Measurements from ENCODE around the gene SLC1A5. TPM values are rescaled to one million over a fixed set of nuclear protein-coding genes. Genes with fewer than 3 reads are reported as not detected.

Gene SLC1A5
- polyA plus RNA-seq, 2 of the 4 experiments (the other 2 are of a cell fraction), result 184 to 302 TPM

- TF ChIP-seq USF2 (IDR thresholded peaks at IDR 0.05), result no peak
- no peak for TF ChIP-seq E2F6 (IDR thresholded peaks at IDR 0.05; ENCODE audit: borderline replicate concordance, low read depth)
- no peak for TF ChIP-seq PBX3 (IDR thresholded peaks at IDR 0.05)
- TF ChIP-seq NFE2L2 (conservative IDR thresholded peaks at IDR 0.05; ENCODE audit: low read length), result no peak
- no peak for TF ChIP-seq EHMT2 (IDR thresholded peaks at IDR 0.05; ENCODE audit: low read depth)
- peak; percentile 77; the same call in 1 of the 2 replicates for TF ChIP-seq KDM1A (IDR thresholded peaks at IDR 0.05; ENCODE audit: low read depth)
- TF ChIP-seq RNF2 (IDR thresholded peaks at IDR 0.05; ENCODE audit: borderline replicate concordance, low read depth), result no peak
- peak; percentile 27 to 33; a peak in 1 of 5 replicates for TF ChIP-seq RAD21 (conservative IDR thresholded peaks at IDR 0.05 in 1 of 2, IDR thresholded peaks at IDR 0.05 in 1 of 2)
- no peak for TF ChIP-seq BHLHE40 (IDR thresholded peaks at IDR 0.05; ENCODE audit: low read depth, low read length)
- no peak for TF ChIP-seq CBX2 (IDR thresholded peaks at IDR 0.05; ENCODE audit: borderline replicate concordance, low read depth)
- TF ChIP-seq, protein P1, sequence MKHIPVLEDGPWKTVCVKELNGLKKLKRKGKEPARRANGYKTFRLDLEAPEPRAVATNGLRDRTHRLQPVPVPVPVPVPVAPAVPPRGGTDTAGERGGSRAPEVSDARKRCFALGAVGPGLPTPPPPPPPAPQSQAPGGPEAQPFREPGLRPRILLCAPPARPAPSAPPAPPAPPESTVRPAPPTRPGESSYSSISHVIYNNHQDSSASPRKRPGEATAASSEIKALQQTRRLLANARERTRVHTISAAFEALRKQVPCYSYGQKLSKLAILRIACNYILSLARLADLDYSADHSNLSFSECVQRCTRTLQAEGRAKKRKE (CRISPR knock-in tag; IDR thresholded peaks at IDR 0.05; ENCODE audit: low read depth), result no peak
- peak; percentile 42 to 78; a peak in 2 of 5 replicates for TF ChIP-seq JUN (IDR thresholded peaks at IDR 0.05)
- TF ChIP-seq EP300 (IDR thresholded peaks at IDR 0.05), result peak in 1 of 2 experiments; percentile 44; a peak in 1 of 5 replicates
- TF ChIP-seq, protein P2, sequence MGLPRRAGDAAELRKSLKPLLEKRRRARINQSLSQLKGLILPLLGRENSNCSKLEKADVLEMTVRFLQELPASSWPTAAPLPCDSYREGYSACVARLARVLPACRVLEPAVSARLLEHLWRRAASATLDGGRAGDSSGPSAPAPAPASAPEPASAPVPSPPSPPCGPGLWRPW (IDR thresholded peaks at IDR 0.05), result no peak
- TF ChIP-seq PHF8 (IDR thresholded peaks at IDR 0.05; ENCODE audit: borderline replicate concordance, low read depth), result no peak
- no peak for TF ChIP-seq ZSCAN20 (CRISPR knock-in tag; IDR thresholded peaks at IDR 0.05)
- TF ChIP-seq ZNF302 (CRISPR knock-in tag; IDR thresholded peaks at IDR 0.05), result no peak
- TF ChIP-seq ELK1 (IDR thresholded peaks at IDR 0.05; ENCODE audit: low read depth, low read length), result no peak
- TF ChIP-seq ZFP36 (IDR thresholded peaks at IDR 0.05; ENCODE audit: borderline replicate concordance, partially characterized antibody), result peak; percentile 72
- TF ChIP-seq JUNB (IDR thresholded peaks at IDR 0.05), result no peak
- 0 out of 2 replicates have a peak, but pooled peaks have one; percentile 41 for TF ChIP-seq TFCP2L1 (CRISPR knock-in tag; IDR thresholded peaks at IDR 0.05)
- TF ChIP-seq POLR2AphosphoS2 (conservative IDR thresholded peaks at IDR 0.05; ENCODE audit: low read length), result no peak
- TF ChIP-seq MYC (IDR thresholded peaks at IDR 0.05; ENCODE audit: borderline replicate concordance, low read length), result 0 out of 2 replicates have a peak, but pooled peaks have one; percentile 54
- TF ChIP-seq CTCF (IDR thresholded peaks at IDR 0.05), result peak; percentile 65
- TF ChIP-seq MAZ (IDR thresholded peaks at IDR 0.05; ENCODE audit: borderline replicate concordance, low read depth, low read length), result peak; percentile 29; the same call in 1 of the 2 replicates
- peak; percentile 34; the same call in 1 of the 3 replicates for TF ChIP-seq SMC3 (IDR thresholded peaks at IDR 0.05)
- TF ChIP-seq NR3C1 (IDR thresholded peaks at IDR 0.05), result no peak
- TF ChIP-seq, protein P3, sequence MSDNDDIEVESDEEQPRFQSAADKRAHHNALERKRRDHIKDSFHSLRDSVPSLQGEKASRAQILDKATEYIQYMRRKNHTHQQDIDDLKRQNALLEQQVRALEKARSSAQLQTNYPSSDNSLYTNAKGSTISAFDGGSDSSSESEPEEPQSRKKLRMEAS (IDR thresholded peaks at IDR 0.05), result peak; percentile 85
- TF ChIP-seq KDM5A (IDR thresholded peaks at IDR 0.05), result no peak
- TF ChIP-seq CEBPB (IDR thresholded peaks at IDR 0.05), result peak in 1 of 2 experiments; percentile 76; a peak in 2 of 4 replicates
These were observed 3.9 kb downstream of the SLC1A5 start (continued) for GRCh38 chr19:46784262-46785053.

Data from A549 (cell line).